GM12865 (cell line): ENCODE data around the gene PTPN5.

Experiments
- DNase-seq: peaks from one replicate; pipeline ENCODE4 v3.0.0; 2010; ENCODE audit warnings: low read depth
- H3K4me3 ChIP-seq: 2 replicates; pipeline ENCODE4 v1.5.1; 2011; ENCODE audit warnings: mild to moderate bottlenecking, low read depth, low read length, control low read depth
- TF ChIP-seq, protein P1 (sequence below): IDR thresholded peaks from 2 replicates; pipeline ENCODE4 v1.5.1; 2011; ENCODE audit warnings: low read length, control low read depth, low read depth, inconsistent platforms; ENCODE audit not compliant: insufficient read depth; ENCODE audit errors: missing control alignments

PTPN5 gene

DNA sequence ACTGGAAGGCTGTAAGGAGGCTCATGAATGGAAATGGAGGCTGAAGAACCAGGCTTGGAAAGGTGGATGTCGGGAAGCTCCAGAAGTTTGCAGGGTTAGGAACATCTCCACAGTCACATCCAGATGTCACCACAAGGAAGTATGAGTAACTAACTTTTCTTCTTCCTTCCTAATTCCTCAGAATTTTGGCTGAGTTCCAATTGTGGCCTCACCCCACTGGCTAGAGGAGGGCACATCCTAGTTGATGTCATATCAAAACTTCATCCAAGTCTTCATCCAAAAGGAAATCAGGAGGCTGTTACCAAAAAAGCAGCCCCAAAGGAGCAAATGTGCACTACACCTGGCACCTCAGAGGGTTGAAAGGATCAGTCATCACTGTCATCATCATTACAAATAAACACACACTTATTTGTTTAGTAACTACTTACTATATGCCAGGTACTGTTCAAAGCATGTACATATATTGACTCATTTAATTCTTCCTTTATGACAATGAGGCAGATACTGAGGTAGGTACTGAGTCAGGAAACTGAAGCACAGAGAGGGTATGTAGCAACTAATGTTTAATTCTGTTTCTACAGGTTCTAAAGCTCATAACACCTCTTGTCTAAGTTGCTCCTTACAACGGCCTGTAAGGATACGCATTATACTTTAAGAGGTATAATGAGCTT is 7.3 kb upstream of the PTPN5 start:
- H3K4me3 ChIP-seq, result no peak overlapping the region
- TF ChIP-seq, protein P1, sequence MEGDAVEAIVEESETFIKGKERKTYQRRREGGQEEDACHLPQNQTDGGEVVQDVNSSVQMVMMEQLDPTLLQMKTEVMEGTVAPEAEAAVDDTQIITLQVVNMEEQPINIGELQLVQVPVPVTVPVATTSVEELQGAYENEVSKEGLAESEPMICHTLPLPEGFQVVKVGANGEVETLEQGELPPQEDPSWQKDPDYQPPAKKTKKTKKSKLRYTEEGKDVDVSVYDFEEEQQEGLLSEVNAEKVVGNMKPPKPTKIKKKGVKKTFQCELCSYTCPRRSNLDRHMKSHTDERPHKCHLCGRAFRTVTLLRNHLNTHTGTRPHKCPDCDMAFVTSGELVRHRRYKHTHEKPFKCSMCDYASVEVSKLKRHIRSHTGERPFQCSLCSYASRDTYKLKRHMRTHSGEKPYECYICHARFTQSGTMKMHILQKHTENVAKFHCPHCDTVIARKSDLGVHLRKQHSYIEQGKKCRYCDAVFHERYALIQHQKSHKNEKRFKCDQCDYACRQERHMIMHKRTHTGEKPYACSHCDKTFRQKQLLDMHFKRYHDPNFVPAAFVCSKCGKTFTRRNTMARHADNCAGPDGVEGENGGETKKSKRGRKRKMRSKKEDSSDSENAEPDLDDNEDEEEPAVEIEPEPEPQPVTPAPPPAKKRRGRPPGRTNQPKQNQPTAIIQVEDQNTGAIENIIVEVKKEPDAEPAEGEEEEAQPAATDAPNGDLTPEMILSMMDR, result no peak
- DNase-seq, result no peak

GRCh38 chr11:18794956-18795355 is 3.4 kb upstream of the PTPN5 start:
- H3K4me3 ChIP-seq, result no peak overlapping the region
- no peak for DNase-seq
- TF ChIP-seq, protein P1, result no peak

- no peak for DNase-seq
- no peak overlapping the region for H3K4me3 ChIP-seq
- TF ChIP-seq, protein P1, result no peak
Measured at GRCh38 chr11:18792827-18793226, 1.2 kb upstream of the PTPN5 start.

DNA sequence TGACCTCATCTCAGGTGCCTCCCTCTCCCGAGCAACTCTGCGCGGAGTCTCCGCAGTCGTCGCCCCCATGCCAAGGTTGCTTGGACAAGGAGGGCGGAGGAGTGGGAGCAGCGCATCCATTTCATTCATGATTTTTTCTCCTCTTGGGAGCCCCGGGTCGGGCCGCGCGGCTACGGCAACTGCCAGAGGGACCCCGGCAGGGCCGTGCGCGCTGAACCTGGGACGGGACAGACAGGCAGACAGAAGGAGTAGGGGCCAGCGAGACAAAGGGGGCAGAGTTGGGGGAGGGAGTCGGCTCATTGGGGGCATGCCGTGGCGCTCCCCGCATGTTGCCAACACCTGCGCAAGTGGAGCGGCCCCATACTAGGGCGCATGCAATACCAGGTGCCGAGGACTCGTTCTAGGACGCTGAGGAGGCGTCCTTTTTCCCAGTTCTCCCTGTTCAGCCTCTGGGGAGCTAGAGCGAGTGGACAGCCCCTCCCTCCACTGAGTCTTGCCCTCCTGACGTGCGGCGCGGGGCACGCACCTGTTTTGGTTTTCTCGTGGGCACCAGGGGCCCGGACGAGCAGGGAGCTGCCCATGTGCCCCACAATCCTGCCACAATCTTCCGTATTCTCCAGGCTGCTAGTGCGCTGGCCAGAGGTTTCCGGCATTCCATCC is 501 bp upstream of the PTPN5 start:
- TF ChIP-seq, protein P1, result no peak
- DNase-seq, result no peak
- no peak overlapping the region for H3K4me3 ChIP-seq

GRCh38 chr11:18790883-18791206 is 753 bp downstream of the PTPN5 start:
- TF ChIP-seq, protein P1, result no peak
- DNase-seq, result no peak
- no peak overlapping the region for H3K4me3 ChIP-seq

DNA sequence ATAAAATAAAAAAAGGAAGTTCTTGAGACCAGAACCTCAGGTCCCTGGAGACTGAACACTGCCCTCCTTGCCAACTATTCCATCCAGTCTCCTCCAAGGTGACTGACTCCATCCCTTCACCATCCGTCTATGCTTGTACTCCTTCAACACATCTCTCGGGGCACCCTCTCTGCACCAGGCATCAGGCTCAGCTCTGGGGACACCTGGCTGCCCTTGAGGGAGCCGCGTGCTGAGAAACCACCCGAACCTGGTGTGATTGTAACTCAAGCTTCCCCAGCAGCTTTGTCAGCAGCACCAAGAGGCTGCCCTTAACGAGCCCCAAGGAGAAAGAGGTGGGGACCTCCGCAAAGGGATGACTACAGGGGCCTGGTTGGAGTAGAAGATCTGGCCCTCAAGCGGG is 1.7 kb downstream of the PTPN5 start:
- no peak overlapping the region for H3K4me3 ChIP-seq
- DNase-seq, result no peak
- TF ChIP-seq, protein P1, result no peak

- TF ChIP-seq, protein P1, result no peak
- no peak overlapping the region for H3K4me3 ChIP-seq
- no peak for DNase-seq
Measured at GRCh38 chr11:18785411-18785810, 6.2 kb downstream of the PTPN5 start.
